ENCODE measurements around the gene TEX10.

DNA sequence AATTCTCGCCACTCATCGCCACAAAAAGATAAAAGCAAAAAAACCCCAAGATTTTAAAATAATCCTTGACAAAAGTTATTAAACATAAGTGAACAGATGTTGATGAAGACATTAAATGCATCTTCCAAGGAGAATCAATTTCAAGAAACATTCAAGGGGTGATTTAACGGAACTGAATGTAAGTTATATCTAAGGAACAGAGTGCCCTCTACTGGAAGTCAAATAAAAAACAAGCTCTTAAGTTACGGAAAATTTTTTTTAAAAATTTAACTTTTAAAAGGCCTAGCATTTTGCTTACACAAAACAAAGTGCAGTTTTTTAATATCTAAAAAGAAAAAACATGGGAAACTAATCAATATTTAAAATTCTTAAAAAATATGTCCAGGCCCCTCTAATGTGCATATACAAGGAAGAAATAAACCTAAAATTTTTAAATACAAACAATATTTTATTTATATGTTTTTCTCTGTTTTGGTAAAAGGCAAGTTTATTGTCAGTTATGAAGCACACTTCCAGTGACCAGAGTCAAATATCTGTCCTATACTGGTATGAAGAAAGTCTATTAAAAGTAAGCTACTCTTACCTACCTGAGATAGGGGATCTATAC lies 28.0 kb downstream of the TEX10 start:
- TF ChIP-seq TCF4 (CRISPR knock-in tag; IDR thresholded peaks at IDR 0.05; ENCODE audit: borderline replicate concordance) (no peak), ZFP30 (CRISPR knock-in tag; IDR thresholded peaks at IDR 0.05) (no peak)
